ENCODE results near the gene LAMC2. TPM values are rescaled to one million over a fixed set of nuclear protein-coding genes. Genes with fewer than 3 reads are reported as not detected.
"Not testable (repeated sequence)": the region's sequence is repeated elsewhere in the genome, so short reads cannot be mapped to it uniquely, and the experiment has no call there.

LAMC2 gene
- total RNA-seq, 1 experiment from 2014 or later: 1.6 TPM

GRCh38 chr1:183263886-183264602, 78.0 kb downstream of the LAMC2 start:
- DNase-seq (ENCODE audit: low read depth): no peak

DNA sequence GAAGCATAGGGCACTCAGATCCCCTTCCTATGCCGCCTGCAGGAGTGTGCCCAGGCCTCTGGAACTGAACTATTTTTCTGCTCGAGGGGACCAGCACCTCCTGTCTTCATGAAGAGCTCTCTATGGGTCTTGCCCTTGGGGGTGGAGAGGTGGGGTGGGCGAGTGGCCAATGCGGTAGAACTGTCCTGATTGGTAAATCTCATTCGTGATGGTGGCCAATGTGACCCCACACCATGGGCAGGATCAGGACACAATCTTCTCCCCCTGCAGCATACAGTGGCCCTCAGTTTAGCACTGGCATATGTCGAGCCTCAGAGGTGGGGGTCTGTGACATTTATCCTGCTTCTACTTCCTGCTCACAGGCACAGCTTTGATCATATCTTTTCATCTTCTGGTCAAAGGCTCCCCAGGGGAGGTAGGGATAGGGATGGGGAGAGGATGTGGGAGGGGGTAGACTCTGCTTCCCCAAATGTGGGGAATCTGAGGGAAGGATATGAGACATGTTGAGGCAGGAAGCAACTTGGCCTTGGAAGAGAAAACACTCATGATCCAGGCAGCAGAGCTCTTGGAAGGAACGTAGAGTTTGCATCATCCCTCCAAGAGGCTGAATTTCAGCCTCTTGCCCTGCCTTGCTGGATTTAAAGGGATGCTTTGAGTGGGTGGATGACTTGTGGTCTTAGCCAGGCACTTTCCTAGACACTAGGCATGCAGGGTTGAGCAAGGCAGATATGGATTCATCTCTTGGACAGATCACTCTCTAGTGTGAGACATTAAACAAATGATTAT, 81.8 kb downstream of the LAMC2 start:
- peak; percentile 71 for DNase-seq (ENCODE audit: low read depth)

GRCh38 chr1:183270541-183271141, 84.6 kb downstream of the LAMC2 start:
- peak; percentile 87 for DNase-seq (ENCODE audit: low read depth)

- peak; percentile 79 for DNase-seq (ENCODE audit: low read depth)
Measured at GRCh38 chr1:183272390-183272848, 86.4 kb downstream of the LAMC2 start.

DNA sequence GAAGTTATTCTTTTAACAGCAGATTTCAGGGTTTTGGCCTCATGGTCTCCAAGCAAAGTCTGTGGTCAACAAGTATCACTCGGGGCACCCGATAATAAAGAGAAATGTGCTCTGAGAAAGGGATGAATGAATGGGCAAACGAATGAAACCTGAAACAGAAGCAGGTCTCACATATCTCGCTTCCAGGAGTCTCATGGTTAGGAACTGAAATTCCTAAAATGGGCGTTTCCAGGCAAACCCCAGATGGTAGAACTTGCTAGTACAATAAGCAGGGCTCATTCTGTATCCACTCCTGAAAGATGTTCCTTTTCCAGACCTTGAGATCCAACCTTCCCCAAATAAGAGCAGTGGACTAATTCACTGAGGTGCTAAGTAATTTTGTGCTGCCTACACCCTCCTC, 87.2 kb downstream of the LAMC2 start:
- peak; percentile 46 for DNase-seq (ENCODE audit: low read depth)

- not testable (repeated sequence) for DNase-seq (ENCODE audit: low read depth)
Measured at GRCh38 chr1:183273984-183274383, 87.9 kb downstream of the LAMC2 start.

GRCh38 chr1:183274836-183275235, 88.8 kb downstream of the LAMC2 start:
- DNase-seq (ENCODE audit: low read depth): no peak

GRCh38 chr1:183275322-183275721, 89.3 kb downstream of the LAMC2 start:
- DNase-seq (ENCODE audit: low read depth): no peak

DNA sequence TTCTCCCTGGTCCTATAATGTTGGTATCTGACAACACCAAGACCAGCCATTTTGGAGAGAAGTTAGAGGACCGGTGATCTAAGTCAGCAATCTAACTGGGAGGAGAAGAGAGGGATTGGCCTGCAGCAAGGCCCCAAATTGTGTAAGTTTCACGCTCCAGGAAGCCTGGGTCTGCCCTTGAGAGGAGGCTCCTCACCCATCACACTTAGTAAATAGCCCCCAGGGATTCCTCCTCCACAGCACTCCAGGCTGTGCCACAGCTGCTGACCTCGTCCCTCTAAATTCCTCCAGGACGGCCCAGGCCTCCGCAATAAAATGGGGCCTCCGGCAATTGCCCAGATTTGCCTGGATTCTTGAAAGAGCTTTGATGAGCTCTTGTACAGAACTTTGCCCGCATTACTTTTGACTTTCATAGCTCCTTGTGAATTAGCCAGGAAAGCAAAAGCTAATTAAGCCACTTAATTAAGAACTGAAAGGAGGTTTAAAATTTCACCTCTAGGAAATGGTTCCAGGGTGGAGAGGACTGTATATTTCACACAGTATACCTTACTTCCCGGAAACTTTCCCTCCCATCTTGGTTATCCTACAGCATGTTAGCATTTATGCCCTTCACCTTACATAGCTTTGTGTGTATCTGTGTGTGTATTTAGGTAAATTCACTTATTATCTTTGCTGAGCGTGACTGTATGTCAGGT, 90.5 kb downstream of the LAMC2 start:
- DNase-seq (ENCODE audit: low read depth): no peak

- peak; percentile 70 for DNase-seq (ENCODE audit: low read depth)
Measured at GRCh38 chr1:183277821-183278738, 92.0 kb downstream of the LAMC2 start.

- DNase-seq (ENCODE audit: low read depth): peak; percentile 86
Measured at GRCh38 chr1:183278739-183279591, 92.9 kb downstream of the LAMC2 start.

GRCh38 chr1:183279835-183280234, 93.8 kb downstream of the LAMC2 start:
- peak; percentile 87 for DNase-seq (ENCODE audit: low read depth)

DNA sequence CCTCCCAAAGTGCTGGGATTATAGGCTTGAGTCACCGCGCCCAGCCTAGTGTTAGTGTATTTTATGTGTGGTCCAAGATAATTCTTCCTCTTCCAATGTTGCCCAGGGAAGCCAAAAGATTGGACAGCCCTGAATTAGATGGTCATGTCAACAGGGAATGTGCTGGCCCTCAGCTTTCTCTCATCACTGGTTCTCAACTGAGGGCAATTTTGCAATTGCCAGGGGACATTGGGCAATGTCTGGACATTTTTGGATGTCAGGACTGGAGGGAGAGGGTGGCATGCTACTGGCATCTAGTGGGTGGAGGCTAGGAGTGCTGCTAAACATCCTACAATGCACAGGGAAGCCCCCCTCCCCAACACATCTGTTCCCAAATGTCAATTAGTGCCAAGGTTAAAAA, 95.0 kb downstream of the LAMC2 start:
- DNase-seq (ENCODE audit: low read depth): peak; percentile 40

- DNase-seq (ENCODE audit: low read depth): peak; percentile 89
Measured at GRCh38 chr1:183281553-183282091, 95.6 kb downstream of the LAMC2 start.

DNA sequence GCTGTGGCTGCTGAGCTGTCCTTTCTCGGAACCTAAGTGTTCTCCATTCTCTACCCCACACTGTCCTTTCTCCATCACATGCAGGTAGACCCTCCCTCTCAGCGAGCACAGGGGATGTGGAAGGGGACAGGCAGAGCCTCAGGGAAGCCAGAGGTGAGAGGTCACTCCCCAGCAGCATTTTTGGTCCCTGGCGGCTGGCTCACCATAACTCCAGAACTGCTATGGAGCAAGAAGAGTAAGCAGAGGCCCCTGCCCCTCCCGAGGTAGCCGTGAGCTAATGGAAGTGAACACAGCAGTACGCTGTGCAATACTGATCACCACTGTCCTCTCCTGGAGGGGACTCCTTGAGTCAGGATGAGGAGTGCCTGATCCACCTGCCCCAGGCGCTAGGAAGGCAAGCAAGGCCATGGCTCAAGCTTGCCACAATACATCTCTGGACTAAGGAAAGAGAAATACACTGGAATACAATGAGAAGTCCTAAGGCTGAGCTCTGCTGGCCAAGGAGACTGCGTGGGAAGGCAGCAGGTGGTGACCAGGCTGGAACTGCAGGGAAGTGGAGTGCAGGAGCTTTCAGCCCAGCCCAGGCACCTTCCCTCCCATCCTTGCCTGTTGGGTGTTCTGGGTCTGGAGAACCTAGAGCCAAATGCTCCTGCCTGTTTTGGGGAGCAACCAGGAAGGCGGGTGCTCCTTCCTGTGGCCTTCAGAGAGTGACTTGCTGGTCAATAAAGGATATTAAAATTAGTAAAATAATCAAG, 96.2 kb downstream of the LAMC2 start:
- no peak for DNase-seq (ENCODE audit: low read depth)

- no peak for DNase-seq (ENCODE audit: low read depth)
Measured at GRCh38 chr1:183283286-183283685, 97.2 kb downstream of the LAMC2 start.

DNA sequence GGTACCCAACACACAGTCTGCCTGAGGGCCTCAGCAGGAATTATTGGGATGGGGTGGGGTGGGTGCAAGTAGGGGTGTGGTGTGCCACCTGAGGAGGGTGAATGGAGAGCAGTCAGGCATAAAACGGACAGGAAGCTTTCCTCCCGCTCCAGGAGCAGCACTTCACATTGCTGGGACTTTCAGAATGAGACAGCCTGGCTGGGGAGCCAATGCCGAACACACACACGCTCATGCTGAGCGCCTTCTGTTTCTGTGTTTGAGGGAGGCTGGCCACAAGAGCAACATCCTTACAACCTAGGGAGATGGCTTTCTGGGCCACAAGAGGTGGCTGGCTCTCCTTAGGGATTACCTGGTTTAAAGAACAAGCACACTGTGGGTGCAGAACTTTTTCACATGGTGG, 98.0 kb downstream of the LAMC2 start:
- DNase-seq (ENCODE audit: low read depth): no peak

- no peak for DNase-seq (ENCODE audit: low read depth)
Measured at GRCh38 chr1:183285256-183285655, 99.2 kb downstream of the LAMC2 start.

DNA sequence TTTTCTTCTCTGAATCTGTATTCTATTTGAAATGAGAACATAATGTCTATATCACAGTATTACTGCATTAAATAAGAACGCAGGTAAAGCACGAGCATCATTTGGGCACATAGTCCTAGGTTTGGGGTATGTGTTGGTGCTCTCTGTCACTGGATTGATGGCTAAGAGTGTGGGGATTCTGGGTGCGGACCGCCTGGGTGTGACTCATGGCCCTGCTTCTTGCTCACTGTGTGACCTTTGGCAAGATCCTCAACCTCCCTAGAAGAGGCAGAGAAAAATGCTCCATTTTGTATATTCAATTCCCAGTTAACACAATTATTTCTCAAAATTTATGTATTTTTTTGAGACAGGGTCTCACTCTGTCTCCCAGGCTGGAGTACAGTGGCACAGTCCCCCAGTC, 99.7 kb downstream of the LAMC2 start:
- DNase-seq (ENCODE audit: low read depth): no peak

All from Daoy (cell line).